Right kidney (tissue), 9 donors: Measurements from ENCODE around the gene HHIPL1.

ENCODE experiments used
- DNase-seq: peaks from one replicate; pipeline ENCODE4 v3.0.0-alpha.2; 2016
- long read RNA-seq, 8 donors: transcript quantifications; one replicate each; lab custom pipeline, GENCODE V29; 2026

HHIPL1 gene
- long read RNA-seq, donor 1 = 0 reads
- long read RNA-seq, donor 2 = 0 reads
- long read RNA-seq, donor 3 = 0 reads
- long read RNA-seq, donor 4 = 0 reads
- long read RNA-seq, donor 5, full-length matches to known transcripts = 1 of 1 reads
- long read RNA-seq, donor 5, partial matches to known transcripts = 0 of 1 reads
- long read RNA-seq, donor 5, other reads (novel, unspliced or antisense) = 0 of 1 reads
- long read RNA-seq, donor 6, full-length matches to known transcripts = 1 of 1 reads
- long read RNA-seq, donor 6, partial matches to known transcripts = 0 of 1 reads
- long read RNA-seq, donor 6, other reads (novel, unspliced or antisense) = 0 of 1 reads
- long read RNA-seq, donor 7 = 0 reads
- long read RNA-seq, donor 8 = 0 reads

GRCh38 chr14:99644723-99645544 is at the start of gene HHIPL1:
Gene HHIPL1 (plus strand): TSS chr14:99645129. CDS start chr14:99645208, 79 bp downstream.
- DNase-seq = peak; percentile 73

- DNase-seq = no peak
Observed at GRCh38 chr14:99595524-99595923, 49.4 kb upstream of the HHIPL1 start.

- DNase-seq = no peak
Observed at GRCh38 chr14:99596071-99596627, 48.8 kb upstream of the HHIPL1 start.

- DNase-seq = no peak
Observed at GRCh38 chr14:99596772-99597171, 48.2 kb upstream of the HHIPL1 start.

GRCh38 chr14:99597911-99598600 is 46.9 kb upstream of the HHIPL1 start:
- no peak for DNase-seq

GRCh38 chr14:99598774-99599173 is 46.2 kb upstream of the HHIPL1 start:
- no peak for DNase-seq

- DNase-seq = no peak
Observed at GRCh38 chr14:99599393-99599792, 45.5 kb upstream of the HHIPL1 start.

GRCh38 chr14:99600232-99600888 is 44.6 kb upstream of the HHIPL1 start:
- DNase-seq = no peak

- peak; percentile 49 for DNase-seq
Observed at GRCh38 chr14:99601361-99601831, 43.5 kb upstream of the HHIPL1 start.

- peak; percentile 61 for DNase-seq
Observed at GRCh38 chr14:99602054-99602787, 42.7 kb upstream of the HHIPL1 start.

- peak; percentile 64 for DNase-seq
Observed at GRCh38 chr14:99602788-99603415, 42.0 kb upstream of the HHIPL1 start.

- DNase-seq = peak; percentile 86
Observed at GRCh38 chr14:99603471-99604277, 41.3 kb upstream of the HHIPL1 start, which contains the start of gene CCDC85C. Gene CCDC85C (minus strand): TSS chr14:99604207. CDS start chr14:99603959, 248 bp downstream.

GRCh38 chr14:99604278-99604765 is 40.6 kb upstream of the HHIPL1 start:
- DNase-seq = peak; percentile 87

GRCh38 chr14:99604766-99605298 is 40.1 kb upstream of the HHIPL1 start:
- DNase-seq = peak; percentile 83

- peak; percentile 74 for DNase-seq
Observed at GRCh38 chr14:99605299-99605961, 39.5 kb upstream of the HHIPL1 start.

GRCh38 chr14:99606359-99606758 is 38.6 kb upstream of the HHIPL1 start:
- no peak for DNase-seq

GRCh38 chr14:99608591-99608990 is 36.3 kb upstream of the HHIPL1 start:
- no peak for DNase-seq
